GM04503 (cell line): ENCODE measurements around the gene VSX2.

Source experiments
- DNase-seq: peaks from one replicate; pipeline ENCODE4 v3.0.0-alpha.2; 2012; ENCODE audit warnings: low read depth

Gene VSX2

GRCh38 chr14:74223016-74223415 lies 16.2 kb upstream of the VSX2 start:
- no peak for DNase-seq

GRCh38 chr14:74231784-74232183 lies 7.5 kb upstream of the VSX2 start:
- DNase-seq, result no peak

DNA sequence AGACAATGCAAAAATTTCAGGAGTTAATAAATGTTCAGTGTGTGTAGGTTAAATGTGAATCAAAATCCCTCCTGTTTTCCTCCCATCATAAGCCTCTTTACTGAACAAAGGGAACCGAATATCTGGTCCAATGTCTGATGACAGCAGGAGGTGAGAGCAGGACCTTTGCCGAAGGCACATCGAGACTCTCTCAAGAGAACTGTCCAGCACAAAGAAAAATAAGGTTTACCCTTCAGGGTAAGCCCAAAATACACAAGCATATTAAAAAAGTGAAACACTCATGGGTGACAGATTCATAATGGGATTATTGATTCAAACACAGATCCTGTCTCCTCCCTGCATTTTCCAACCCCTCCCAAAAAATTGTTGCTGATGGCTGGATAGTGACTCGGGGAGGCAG lies 4.2 kb upstream of the VSX2 start:
- DNase-seq, result no peak

- no peak for DNase-seq
These were observed 1.8 kb upstream of the VSX2 start for GRCh38 chr14:74237441-74237840.

DNA sequence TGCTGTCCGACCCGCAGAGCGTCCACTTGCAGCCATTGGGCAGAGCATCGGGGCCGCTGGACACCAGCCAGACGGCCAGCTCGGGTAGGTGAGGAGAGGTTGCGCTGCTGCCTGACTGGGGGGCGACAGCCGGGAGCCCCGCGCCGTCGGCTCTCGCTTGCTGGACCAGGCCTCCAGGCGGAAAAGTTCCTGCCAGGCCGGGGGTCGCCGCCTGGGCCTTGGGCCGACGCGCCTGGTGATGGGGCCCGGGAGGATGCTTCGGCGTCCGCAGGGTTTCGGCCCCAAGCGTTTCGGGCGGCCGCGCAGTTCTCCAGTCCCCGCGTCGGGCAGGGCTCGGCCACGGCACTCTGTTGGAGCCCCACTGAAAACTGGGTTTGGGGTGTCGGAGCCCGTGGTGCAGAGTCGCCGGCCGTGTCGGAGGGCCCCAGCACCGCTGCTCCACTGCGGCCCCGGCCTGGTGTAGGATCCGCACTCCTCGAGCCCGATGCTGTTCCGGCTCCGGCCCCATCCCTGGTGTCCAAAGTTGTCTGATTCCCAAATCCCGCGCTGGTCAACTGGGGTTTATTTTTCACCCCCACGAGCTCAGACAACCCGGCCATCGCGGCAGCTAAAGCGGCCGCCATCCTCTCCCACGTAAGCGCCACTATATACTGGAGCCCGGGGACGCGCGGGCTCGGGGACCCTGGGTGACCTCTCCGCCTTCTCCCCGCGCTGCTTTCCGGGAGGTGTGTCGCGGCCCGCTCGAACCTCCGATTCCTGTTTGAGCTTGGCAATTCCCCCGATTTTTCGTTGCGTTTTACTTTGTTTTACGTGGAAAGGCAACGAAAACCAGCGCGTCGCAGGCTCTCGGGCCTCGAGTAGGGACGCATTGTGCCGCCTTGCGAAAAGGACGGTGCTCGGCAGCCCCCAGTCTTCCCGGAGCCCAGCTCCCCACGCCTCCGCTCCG lies 872 bp downstream of the VSX2 start:
- DNase-seq, result no peak

- no peak for DNase-seq
These were observed 1.8 kb downstream of the VSX2 start for GRCh38 chr14:74240794-74241651.

DNA sequence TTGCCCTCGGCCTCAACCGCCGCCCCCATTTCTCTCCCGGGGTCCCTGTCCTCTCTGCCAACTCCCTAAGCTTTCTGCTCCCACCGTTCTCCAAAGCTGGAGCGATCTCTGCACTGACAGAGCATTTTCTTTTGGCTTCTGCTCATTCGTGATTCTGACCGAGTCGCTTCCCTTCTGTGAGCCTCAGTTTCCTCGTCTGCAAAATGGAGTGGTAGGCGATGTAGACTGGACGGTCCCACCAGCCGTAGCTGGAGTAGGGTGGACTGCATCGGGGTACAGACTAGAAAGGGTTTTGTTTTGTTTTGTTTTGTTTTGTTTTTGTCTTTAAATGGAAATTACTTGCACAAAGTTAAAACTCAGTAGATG lies 2.4 kb downstream of the VSX2 start:
- DNase-seq, result no peak

GRCh38 chr14:74242021-74242779 lies 3.0 kb downstream of the VSX2 start:
- no peak for DNase-seq

GRCh38 chr14:74242780-74243042 lies 3.5 kb downstream of the VSX2 start:
- no peak for DNase-seq

- DNase-seq, result no peak
These were observed 3.8 kb downstream of the VSX2 start for GRCh38 chr14:74243051-74243450.

DNA sequence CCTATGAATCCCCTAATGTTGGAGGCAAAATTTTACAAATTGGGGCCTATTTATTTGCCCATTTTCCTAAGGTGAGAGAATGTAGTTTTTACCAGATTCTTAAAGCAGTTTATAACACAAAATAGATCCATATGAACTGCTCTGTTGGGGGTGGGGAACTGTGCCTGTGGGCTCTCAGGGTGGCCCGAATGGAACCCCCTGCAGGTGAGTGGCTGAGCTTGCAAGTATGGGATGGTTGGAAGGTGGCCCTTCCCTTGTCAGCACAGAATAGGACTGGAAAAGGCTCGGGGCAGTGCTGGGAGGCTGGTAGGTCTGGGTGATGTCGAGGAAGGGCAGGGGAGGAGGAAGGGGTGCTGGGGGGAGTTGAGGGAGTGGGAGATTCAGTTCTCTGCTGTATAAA lies 4.9 kb downstream of the VSX2 start:
- DNase-seq, result no peak

DNA sequence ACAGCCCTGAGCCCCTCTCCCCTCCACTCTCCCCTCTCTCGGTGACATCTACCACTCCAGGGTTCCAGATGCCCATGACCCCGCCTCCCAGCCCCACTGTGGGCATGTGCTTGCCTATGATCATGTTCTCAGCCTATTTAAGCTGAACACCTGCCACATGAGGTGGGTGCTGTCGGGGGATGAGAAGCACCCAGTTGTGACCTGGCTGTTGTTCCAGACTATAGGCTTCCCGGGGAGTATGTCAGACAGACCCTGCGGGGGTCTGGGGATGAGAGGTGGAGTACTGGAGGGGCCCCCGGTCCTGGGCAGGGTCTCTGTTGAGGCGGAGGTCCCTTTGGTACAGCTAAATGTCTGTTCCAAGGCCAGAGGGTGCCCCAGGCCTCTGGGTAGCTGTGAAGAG lies 6.0 kb downstream of the VSX2 start:
- no peak for DNase-seq

DNA sequence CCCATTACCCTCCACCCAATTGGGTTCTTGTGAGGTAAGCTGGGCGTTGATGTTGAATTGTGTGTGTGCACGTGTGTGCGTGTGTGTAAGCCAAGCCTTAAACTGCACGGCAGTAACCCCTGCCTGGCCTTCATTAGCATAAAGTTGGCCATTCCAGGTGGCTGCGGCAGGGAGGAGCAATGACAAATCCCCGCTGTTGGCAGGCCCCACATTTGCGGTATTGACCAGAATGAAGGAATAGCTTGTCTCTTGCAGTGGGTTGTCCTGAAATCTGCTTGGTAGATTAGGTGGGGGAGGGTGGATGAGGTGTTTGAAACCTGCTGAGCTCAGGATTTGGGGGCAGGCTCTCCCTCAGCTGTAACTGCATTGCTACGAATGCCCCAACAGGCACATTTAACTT lies 7.3 kb downstream of the VSX2 start:
- no peak for DNase-seq

DNA sequence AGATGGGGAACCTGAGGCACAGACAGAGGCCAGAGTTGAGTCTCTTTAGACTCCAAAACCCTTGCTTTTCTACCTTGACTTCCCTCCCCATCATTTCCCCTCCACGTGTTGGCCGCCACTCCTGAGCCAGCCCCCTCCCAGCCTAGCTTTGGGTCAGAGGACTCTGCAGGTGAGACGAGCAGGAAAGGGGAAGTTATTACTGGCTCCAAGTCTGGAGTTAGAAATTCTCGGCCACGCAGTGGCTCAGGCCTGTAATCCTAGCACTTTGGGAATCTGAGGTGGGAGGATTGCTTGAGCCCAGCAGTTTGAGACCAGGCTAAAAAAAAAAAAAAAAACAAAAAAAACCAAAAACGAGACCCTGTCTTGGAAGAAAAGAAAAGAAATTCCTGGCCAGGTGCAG lies 8.8 kb downstream of the VSX2 start:
- no peak for DNase-seq

- DNase-seq, result no peak
These were observed 10.5 kb downstream of the VSX2 start for GRCh38 chr14:74249433-74250375.

DNA sequence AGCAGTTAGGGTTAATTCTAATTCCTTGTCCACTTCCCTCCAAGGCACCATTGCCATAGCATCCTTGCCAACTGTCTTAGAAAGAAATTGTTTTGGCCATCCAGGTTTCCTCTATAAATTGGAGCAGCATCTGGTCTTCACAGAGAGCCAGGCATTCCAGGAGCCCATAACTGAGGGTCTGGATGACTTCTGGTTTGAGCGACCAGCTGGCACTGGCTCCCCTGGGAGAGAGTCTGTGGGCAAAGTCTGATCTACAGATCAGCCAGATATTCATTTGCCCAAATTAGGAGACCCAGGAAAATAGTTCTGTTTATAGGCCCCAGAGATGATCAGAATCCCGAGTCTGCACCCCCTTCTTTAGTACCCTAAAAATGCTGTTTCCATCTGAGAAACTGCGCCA lies 16.0 kb downstream of the VSX2 start:
- DNase-seq, result no peak

DNA sequence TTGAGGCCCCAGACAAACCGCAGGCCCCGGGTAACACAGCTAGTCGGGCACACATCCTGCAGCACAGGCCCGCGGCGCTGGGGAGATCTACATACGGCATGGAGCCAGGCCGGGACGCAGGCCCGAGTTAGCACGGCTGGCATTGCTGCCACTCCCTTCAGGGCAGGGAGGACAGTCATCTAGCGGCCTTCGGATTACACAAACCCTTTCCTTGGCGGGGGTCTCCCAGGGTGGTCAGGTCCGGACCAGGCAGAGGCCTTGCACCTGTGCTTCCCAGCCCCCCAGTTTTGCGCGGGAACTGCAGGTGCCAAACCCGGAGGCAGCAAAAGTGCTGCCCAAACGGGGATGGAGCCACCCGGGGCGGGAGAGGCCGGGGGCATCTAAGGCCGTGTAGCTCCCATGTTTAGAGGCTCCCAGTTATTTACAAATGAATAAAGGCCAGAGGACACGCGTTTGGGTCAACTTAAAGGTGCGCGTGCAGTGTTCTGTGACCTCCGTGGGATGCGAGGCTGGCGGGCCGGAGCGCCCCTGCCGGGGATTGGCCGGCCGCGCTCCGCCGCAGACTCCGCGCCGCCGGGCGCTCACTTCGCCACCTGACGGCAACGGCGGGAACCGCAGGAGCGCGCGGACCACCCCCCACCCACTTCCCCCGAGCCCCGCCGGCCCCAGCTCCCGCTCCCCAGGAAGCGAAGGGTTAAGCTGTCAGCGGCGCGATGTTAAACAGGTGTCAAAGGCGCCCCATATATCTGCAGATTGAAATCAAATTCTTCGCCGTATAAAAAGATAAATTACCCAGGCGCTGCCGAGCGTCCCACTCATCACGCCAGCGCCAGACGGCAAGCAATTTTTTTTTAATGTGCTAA lies 18.1 kb downstream of the VSX2 start:
- no peak for DNase-seq

GRCh38 chr14:74257941-74258763 lies 18.9 kb downstream of the VSX2 start:
- DNase-seq, result no peak

- no peak for DNase-seq
These were observed 19.5 kb downstream of the VSX2 start for GRCh38 chr14:74258764-74259035.

- DNase-seq, result no peak
These were observed 20.3 kb downstream of the VSX2 start for GRCh38 chr14:74259513-74259912.
